Measurements from ENCODE around the gene ARHGAP5. TPM values are rescaled to one million over a fixed set of nuclear protein-coding genes. Genes with fewer than 3 reads are reported as not detected.

Gene ARHGAP5
- total RNA-seq, 1 experiment from 2014 or later = 7.9 TPM

GRCh38 chr14:32134448-32135097 lies 57.5 kb downstream of the ARHGAP5 start:
- Histone ChIP-seq H3K4me3 (no peak overlapping the region), H3K27me3 (no peaks in the 10 kb centered on the region), H3K36me3 (no peaks in the 10 kb centered on the region; the same call in 1 of the 2 replicates), H3K9me3 (no peaks in the 10 kb centered on the region; the same call in 1 of the 2 replicates)
- DNase-seq = no peak

- no peaks in the 10 kb centered on the region; the same call in 1 of the 2 replicates for H3K9me3 ChIP-seq
- H3K4me3 ChIP-seq = no peak overlapping the region
- H3K27me3 ChIP-seq = no peaks in the 10 kb centered on the region
- no peaks in the 10 kb centered on the region; the same call in 1 of the 2 replicates for H3K36me3 ChIP-seq
- DNase-seq = no peak
Observed at GRCh38 chr14:32136027-32136825, 59.1 kb downstream of the ARHGAP5 start.

GRCh38 chr14:32137313-32137712 lies 60.2 kb downstream of the ARHGAP5 start:
- no peak overlapping the region for H3K4me3 ChIP-seq
- no peaks in the 10 kb centered on the region; the same call in 1 of the 2 replicates for H3K9me3 ChIP-seq
- DNase-seq = no peak
- no peaks in the 10 kb centered on the region; the same call in 1 of the 2 replicates for H3K36me3 ChIP-seq
- no peaks in the 10 kb centered on the region for H3K27me3 ChIP-seq

GRCh38 chr14:32137892-32138291 lies 60.8 kb downstream of the ARHGAP5 start:
- H3K4me3 ChIP-seq = no peak overlapping the region
- DNase-seq = no peak
- no peaks in the 10 kb centered on the region for H3K27me3 ChIP-seq
- H3K36me3 ChIP-seq = no peaks in the 10 kb centered on the region; the same call in 1 of the 2 replicates
- no peaks in the 10 kb centered on the region; the same call in 1 of the 2 replicates for H3K9me3 ChIP-seq

- no peak overlapping the region for H3K4me3 ChIP-seq
- no peaks in the 10 kb centered on the region; the same call in 1 of the 2 replicates for H3K9me3 ChIP-seq
- no peaks in the 10 kb centered on the region for H3K27me3 ChIP-seq
- H3K36me3 ChIP-seq = no peaks in the 10 kb centered on the region; the same call in 1 of the 2 replicates
- DNase-seq = no peak
Observed at GRCh38 chr14:32142341-32142740, 65.2 kb downstream of the ARHGAP5 start.

- Histone ChIP-seq H3K36me3 (no peaks in the 10 kb centered on the region), H3K9me3 (no peaks in the 10 kb centered on the region; the same call in 1 of the 2 replicates), H3K27me3 (no peaks in the 10 kb centered on the region), H3K4me3 (no peak overlapping the region)
- DNase-seq = no peak
Observed at GRCh38 chr14:32142754-32143437, 65.8 kb downstream of the ARHGAP5 start.

GRCh38 chr14:32150392-32150791 lies 73.3 kb downstream of the ARHGAP5 start:
- peaks cover 6% of the 10 kb centered on the region; the same call in 1 of the 2 replicates for H3K36me3 ChIP-seq
- DNase-seq = no peak
- H3K27me3 ChIP-seq = no peaks in the 10 kb centered on the region
- H3K9me3 ChIP-seq = no peaks in the 10 kb centered on the region
- H3K4me3 ChIP-seq = no peak overlapping the region

- Histone ChIP-seq H3K36me3 (no peaks in the 10 kb centered on the region), H3K27me3 (no peaks in the 10 kb centered on the region), H3K9me3 (no peaks in the 10 kb centered on the region), H3K4me3 (no peak overlapping the region)
- DNase-seq = no peak
Observed at GRCh38 chr14:32166029-32166428, 88.9 kb downstream of the ARHGAP5 start.

GRCh38 chr14:32166924-32167323 lies 89.8 kb downstream of the ARHGAP5 start:
- no peak overlapping the region for H3K4me3 ChIP-seq
- H3K27me3 ChIP-seq = no peaks in the 10 kb centered on the region
- no peaks in the 10 kb centered on the region for H3K36me3 ChIP-seq
- no peak for DNase-seq
- no peaks in the 10 kb centered on the region for H3K9me3 ChIP-seq

GRCh38 chr14:32167907-32168306 lies 90.8 kb downstream of the ARHGAP5 start:
- Histone ChIP-seq H3K27me3 (no peaks in the 10 kb centered on the region), H3K9me3 (no peaks in the 10 kb centered on the region), H3K36me3 (no peaks in the 10 kb centered on the region), H3K4me3 (no peak overlapping the region)
- no peak for DNase-seq

GRCh38 chr14:32169191-32169590 lies 92.1 kb downstream of the ARHGAP5 start:
- DNase-seq = no peak
- no peaks in the 10 kb centered on the region for H3K36me3 ChIP-seq
- no peaks in the 10 kb centered on the region for H3K27me3 ChIP-seq
- H3K9me3 ChIP-seq = no peaks in the 10 kb centered on the region
- no peak overlapping the region for H3K4me3 ChIP-seq

GRCh38 chr14:32171469-32171868 lies 94.4 kb downstream of the ARHGAP5 start:
- H3K4me3 ChIP-seq = no peak overlapping the region
- no peaks in the 10 kb centered on the region for H3K36me3 ChIP-seq
- no peak for DNase-seq
- no peaks in the 10 kb centered on the region for H3K27me3 ChIP-seq
- H3K9me3 ChIP-seq = no peaks in the 10 kb centered on the region

GRCh38 chr14:32183151-32184058 lies 106.3 kb downstream of the ARHGAP5 start:
- Histone ChIP-seq H3K4me3 (no peak overlapping the region), H3K36me3 (no peaks in the 10 kb centered on the region), H3K9me3 (no peaks in the 10 kb centered on the region), H3K27me3 (no peaks in the 10 kb centered on the region)
- no peak for DNase-seq

GRCh38 chr14:32185097-32185496 lies 108.0 kb downstream of the ARHGAP5 start:
- no peak overlapping the region for H3K4me3 ChIP-seq

GRCh38 chr14:32186248-32186647 lies 109.1 kb downstream of the ARHGAP5 start:
- Histone ChIP-seq H3K4me3 (no peak overlapping the region), H3K36me3 (no peaks in the 10 kb centered on the region), H3K27me3 (no peaks in the 10 kb centered on the region), H3K9me3 (no peaks in the 10 kb centered on the region)
- DNase-seq = no peak

More at GRCh38 chr14:32185097-32185496, 108.0 kb downstream of the ARHGAP5 start:
- Histone ChIP-seq H3K9me3 (no peaks in the 10 kb centered on the region), H3K27me3 (no peaks in the 10 kb centered on the region), H3K36me3 (no peaks in the 10 kb centered on the region)
- DNase-seq = no peak

- Histone ChIP-seq H3K9me3 (no peaks in the 10 kb centered on the region), H3K27me3 (no peaks in the 10 kb centered on the region), H3K36me3 (no peaks in the 10 kb centered on the region), H3K4me3 (no peak overlapping the region)
- DNase-seq = no peak
Observed at GRCh38 chr14:32189811-32190210, 112.7 kb downstream of the ARHGAP5 start.

Data from MG63 (cell line).